Fibroblast of peridontal ligament (primary cell): ENCODE results near the gene LDLRAP1.

Experiments used
- DNase-seq: peaks from one replicate; pipeline ENCODE4 v3.0.0-alpha.2; 2010; ENCODE audit errors: extremely low read depth

The LDLRAP1 gene

DNA sequence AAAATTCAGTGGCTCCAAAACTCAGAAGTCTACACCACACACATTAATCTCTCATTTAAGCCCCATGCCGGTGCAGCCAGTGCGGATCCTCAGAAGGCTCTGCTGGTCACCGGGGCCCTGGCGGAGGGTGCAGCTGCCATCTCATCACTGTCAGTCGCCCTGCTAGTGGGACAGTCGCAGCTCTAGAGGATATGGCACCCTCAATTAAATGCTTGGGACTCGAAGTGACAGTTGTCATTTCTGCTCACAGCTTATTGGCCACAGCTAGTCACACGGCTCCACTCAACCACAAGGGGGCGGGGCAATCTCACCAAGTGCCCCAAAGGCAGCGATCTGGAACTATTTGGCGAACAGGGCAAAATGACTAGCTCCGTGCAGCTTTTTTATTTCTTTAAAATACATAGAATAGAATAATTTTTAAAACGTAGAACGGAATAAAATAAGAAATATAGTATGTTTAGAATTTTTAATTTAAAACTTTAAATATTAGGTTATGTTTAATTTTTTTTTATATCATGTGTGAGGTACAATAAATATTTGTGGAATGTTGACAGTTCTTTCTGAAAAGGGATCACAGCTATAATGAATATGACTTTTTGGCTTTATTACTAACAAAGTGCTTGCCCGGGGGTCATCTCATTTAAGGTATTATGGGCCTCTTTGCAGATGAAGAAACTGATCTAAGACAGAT is 65.2 kb downstream of the LDLRAP1 start:
- peak; percentile 76 for DNase-seq

DNA sequence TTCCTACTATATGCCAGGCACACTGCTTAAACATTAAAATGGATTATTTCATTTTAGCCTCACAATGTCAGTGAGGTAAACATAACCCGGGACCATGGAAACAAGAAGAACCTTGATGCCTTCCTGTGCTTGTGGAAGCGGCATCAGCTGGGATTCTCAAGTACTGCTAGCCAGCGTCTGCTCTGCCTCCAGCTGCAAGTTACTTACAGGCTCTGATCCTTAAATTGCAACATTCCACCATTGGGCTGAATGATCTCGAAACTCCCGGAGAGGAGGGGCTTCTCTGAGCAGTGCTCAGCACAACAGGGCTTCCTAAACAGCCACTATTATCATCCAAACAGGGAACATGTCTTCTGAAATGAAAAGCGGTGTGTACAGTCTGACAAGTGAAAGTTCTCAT is 66.5 kb downstream of the LDLRAP1 start:
- peak; percentile 57 for DNase-seq

DNA sequence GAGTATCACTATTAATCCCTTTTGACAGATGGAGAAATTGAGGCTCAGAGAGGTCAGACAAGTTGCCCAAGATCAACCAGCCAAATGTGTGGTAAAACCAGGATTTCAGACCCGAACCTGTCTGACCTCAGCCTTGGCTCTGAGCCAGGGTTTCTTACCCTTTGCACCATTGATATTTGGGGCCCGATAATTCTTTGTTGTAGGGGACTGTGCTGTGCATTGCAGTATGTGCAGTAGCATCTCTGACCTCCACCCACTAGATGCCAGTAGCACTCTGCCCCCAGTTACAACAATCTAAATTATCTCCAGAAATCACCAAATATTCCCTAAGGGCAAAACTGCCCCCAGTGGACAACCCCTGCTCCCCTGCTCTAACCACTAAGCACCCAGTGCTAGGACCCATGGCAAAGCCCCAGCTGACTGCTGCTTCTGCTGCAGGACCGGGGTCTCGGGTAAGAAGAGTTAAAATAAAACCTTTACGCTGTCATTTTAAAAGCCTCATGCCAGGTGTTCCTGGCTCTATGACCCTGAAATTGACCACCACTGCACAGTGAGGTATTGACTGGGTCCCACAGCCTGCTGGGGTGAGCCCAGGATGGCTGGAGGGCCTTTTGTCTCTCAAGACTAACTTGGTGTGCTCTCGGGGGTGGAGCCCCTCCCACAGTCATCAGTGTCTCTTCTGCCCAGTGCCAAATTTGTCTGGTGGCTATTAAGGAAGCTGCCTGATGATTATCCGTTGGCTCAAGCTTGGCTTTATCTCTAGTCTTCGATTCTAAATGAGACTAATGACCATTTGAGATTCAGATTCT is 67.6 kb downstream of the LDLRAP1 start:
- peak; percentile 41 for DNase-seq

DNA sequence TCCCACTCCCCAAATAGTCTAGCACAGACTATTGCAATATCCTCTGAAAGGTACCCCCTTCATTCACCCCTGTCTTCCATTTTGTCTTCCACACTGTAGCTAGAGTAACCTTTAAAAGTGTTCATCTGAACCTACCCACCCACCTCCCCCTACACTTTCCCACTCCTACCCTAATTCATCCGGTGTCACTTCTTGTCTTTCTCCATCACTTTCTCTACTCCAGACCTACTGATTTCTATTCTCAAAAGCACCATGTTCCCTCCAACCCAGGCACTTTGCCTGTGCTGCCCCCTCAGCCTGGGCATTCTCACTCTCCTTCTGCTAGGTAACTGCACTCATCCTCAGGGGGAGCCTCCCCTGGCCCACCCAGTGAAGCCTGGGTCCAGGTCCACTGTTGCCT is 68.4 kb downstream of the LDLRAP1 start:
- DNase-seq = no peak

DNA sequence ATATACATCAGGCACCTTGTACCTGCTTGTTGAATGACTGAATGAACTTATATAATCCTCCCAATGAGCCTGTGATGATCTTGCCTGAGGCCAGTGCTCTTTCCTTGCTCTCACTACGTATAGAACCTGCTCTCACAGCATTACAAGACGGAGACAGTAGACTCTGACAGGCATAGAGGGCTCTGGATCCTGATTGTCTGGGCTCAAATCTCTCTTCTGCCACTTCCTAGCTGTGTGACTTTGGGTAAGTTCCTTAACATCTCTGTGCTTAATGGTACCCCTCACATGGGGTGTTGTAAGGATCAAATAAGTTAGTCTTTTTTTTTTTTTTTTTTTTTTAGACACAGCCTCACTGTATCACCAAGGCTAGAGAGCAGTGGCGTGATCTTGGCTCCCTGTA is 69.0 kb downstream of the LDLRAP1 start:
- DNase-seq = no peak

DNA sequence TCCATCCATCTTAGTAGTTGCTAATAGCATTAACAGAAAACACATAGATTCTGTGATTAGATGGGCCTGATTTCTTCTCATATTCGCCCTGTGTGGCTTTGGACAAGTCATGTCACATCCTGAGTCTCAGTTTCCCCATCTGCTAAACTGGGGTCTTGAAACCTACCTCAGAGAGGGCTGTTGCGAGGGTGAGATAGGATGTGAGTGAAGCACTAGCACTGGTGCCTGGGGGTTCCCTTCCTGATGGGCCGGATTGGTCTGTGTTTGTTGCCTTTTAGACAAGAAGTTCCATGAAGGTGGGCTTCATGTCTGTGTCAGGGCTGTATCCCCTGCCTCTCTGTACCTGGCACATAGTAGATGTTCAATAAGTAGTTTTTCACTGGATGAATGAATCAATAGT is 69.7 kb downstream of the LDLRAP1 start:
- no peak for DNase-seq

DNA sequence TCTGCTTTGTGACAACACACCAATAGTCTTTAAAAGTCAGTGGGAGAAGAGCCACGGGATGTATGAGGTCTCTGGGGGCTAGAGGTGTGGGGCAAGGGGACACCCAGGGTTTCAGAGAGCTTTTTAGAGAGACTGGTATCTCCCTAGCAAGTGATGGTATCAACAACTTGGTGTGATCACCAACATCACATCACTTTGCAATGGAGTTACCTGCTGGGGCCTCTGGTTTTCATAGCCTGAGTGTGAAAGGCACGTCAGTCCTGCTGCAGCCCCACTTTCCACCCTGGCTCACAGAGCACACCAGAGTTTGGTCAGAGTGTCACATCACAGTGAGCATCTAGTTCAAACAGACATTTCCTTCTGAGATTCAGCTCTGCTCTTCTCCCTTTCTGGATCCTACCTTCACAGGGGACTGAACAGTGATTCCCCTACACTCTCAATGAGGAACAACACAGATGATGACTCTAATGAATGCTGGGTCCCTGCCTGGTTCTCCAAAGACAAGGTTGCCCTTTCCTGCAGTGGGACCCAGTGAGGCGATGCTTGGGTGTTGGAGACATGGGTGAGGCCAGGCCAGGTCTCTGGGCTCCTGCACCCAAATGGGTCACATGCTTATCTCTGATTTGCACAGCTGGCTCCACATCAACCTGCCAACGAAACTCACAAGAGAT is 71.2 kb downstream of the LDLRAP1 start:
- DNase-seq = no peak

DNA sequence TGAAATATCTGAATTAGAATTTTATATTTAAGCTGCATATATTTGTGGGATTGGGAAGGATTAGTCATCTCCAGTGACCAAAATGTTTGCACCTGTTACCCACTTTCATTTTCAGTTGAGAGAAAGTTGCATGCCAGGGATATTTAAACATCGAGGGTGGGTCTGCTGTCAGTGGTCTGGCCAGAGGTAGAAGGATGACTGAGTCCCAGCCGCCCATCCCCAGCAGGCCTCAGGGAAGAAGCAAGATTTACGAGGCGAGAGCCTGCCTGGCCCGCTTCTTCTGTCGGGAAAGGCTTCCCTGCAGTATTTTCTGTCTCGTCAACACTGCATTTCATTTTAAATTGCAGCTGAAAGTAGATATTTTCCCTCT is 71.8 kb downstream of the LDLRAP1 start:
- no peak for DNase-seq

DNA sequence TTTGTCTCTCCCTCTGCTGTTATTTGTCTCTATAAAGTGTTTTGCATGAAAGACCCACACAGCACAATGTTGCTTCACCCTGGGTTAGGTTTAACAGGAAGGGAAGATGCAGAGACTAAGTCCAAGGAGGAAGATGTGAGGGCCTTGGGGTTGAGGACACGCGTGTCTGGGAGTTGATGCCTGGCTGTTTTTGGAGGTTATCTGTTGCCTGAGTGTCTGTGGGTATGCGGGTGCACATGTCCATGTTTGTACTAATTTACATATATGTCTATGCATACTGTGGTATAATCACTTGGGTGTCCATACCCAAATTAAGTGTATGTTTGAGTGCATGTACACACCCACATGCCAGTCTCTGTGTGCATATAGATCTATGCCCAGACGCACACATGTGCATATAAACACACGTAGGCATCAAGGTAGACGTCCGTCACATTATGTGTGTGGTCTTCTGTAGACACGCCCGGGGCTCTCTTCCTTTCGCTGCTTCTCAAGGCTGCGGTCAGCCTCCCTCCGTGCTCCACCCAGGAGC is 72.2 kb downstream of the LDLRAP1 start:
- DNase-seq = no peak

DNA sequence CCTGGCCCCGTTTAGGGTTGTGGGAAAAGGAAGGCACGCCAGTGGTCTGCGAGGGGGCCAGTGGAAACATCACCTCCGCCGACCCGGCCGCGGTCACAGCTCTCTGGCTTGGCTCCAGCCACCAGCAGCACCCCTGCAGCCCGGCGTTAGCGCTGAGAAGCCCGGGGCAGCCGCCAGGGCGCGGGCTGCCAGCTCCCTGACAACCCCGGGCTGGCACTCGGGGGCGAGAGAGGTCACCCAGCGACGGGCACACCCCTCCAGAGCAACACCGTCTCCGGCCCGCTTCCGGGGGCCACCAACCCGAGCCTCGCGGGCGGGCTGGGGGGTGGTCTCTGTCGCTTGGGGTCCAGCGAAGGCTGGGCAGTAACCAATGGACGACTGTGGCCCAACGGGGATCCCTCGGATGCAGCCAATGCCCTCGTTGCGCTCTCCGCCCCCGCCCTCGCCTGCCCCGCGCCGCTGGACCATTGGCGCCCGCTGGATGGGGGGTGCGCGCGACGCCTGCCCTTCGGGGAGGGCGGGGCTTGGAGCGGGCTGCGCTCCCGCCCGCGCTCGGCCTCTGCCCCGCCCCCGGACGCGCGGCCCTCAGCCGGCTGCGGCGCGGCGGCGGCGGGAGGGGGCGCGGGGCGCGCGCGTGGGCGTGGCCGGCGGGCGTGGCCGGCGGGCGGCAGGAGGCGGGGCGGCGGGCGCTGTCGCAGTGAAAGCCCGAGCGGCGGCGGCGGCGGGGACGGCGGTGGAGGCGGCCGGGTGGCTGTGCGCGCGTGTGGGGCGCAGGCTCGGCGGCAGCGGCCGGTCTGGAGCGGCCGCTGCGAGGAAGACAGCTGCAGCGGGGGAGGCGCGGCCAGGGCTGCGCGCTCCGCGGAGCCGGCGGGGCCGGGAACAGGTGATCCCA is 72.9 kb downstream of the LDLRAP1 start, which contains the start of gene MAN1C1:
TSS of gene MAN1C1 (plus strand) at position 697 of the 892 bp plus-strand sequence. CDS start 1,007 bp downstream, outside the sequence.
- peak; percentile 71 for DNase-seq

DNA sequence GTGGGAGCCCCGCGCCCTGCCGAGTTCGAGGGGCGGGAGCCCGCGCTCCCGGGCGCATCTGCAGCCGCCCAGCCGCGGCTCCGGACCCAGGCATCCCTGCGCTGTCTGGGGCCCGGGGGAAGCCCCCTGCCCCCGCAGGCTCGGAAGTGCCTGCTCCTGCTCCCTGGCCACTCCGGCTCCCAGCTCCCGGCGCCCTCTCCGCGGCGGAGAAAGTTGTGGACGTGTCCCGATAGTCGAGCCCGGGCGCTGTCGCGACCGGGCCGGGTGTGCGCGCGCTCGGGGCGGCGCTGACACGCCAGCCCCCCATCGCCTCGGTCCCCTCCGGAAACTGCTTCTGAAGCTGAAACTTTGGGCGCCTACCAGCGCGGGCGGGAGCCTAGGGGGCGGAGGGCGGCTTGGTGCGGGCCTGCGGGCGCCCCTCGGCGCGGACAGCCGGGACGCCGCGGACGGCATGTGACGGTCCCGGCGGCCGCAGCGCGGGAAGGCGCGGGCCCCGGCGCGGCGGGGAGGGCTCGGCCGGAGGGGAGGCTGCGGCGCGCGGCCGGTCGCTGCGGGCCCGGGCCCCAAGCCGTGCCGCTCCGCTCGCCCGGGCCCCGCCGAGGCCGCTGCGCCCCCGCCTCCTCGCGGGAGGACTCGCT is 73.7 kb downstream of the LDLRAP1 start:
- no peak for DNase-seq

DNA sequence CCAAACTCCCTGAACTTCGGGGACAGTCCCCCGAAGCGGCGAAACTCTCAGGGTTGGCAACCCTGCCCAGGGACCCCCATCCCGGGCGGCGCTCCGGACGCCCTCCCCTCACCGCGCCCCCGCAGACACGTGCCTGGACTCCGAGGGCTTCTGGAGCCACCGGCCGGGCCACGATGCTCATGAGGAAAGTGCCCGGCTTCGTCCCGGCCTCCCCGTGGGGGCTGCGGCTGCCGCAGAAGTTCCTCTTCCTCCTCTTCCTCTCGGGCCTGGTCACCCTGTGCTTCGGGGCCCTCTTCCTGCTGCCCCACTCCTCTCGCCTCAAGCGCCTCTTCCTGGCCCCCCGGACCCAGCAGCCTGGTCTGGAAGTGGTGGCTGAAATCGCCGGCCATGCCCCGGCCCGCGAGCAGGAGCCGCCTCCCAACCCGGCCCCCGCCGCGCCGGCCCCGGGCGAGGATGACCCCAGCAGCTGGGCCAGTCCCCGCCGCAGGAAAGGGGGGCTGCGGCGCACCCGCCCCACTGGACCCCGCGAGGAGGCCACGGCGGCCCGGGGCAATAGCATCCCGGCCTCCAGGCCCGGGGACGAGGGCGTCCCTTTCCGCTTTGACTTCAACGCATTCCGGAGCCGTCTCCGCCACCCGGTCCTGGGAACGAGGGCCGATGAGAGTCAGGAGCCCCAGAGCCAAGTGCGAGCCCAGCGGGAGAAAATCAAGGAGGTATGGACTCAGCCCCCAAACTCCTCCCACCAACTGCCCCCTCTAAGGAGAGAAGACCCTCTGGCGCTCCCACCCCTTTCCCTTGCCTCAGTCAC is 74.4 kb downstream of the LDLRAP1 start:
- no peak for DNase-seq

DNA sequence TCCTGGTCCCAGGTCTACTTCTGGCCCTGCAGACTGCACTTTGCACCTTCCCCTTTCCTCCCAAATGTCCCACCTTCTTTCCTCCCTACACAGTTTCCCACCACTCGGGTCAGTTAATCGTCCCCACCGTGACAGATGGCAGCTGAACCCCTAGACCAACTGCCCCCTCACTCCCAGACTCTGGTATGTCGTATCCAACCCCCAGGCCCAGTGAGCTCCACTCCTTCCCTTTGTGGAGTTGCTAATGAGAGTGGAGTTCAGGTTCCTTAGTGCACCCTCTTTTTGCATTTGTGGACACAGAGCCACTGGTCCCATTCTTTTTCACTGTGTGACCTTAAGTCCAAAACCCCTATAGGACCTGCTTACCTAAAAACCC is 75.0 kb downstream of the LDLRAP1 start:
- DNase-seq = no peak
